ENCODE data around the gene GAPVD1. TPM values are rescaled to one million over a fixed set of nuclear protein-coding genes. Genes with fewer than 3 reads are reported as not detected.
A peak's percentile ranks its signal among the peaks of the same experiment; 100 is the strongest.

The GAPVD1 gene
- total and polyA plus RNA-seq, 2 donors: 14.2 to 77.6 TPM

- DNase-seq (ENCODE audit: extremely low spot score): no peak
- Histone ChIP-seq H3K27ac (ENCODE audit: low read depth) (no peak overlapping the region), H3K4me3 (ENCODE audit: low read depth, low read length) (no peak overlapping the region), H3K36me3 (ENCODE audit: insufficient read depth) (peaks cover 3% of the 10 kb centered on the region), H3K4me1 (ENCODE audit: insufficient read depth) (no peaks in the 10 kb centered on the region)
- WGBS: 87% methylated on average over 3 of the region's 3 CpGs
These were observed 84.6 kb downstream of the GAPVD1 start for GRCh38 chr9:125346080-125346732.

- DNase-seq (ENCODE audit: extremely low spot score): no peak
- WGBS: 96% methylated on average over 11 of the region's 11 CpGs
- Histone ChIP-seq H3K36me3 (ENCODE audit: insufficient read depth) (no peaks in the 10 kb centered on the region), H3K4me1 (ENCODE audit: insufficient read depth) (no peaks in the 10 kb centered on the region), H3K4me3 (ENCODE audit: low read depth, low read length) (no peak overlapping the region), H3K27ac (ENCODE audit: low read depth) (no peak overlapping the region)
These were observed 94.0 kb downstream of the GAPVD1 start for GRCh38 chr9:125355601-125356000.

GRCh38 chr9:125356032-125356431, 94.4 kb downstream of the GAPVD1 start:
- peaks cover 1% of the 10 kb centered on the region for H3K36me3 ChIP-seq (ENCODE audit: insufficient read depth)
- DNase-seq (ENCODE audit: extremely low spot score): no peak
- WGBS: 88% methylated on average over 3 of the region's 3 CpGs
- no peak overlapping the region for H3K27ac ChIP-seq (ENCODE audit: low read depth)
- H3K4me3 ChIP-seq (ENCODE audit: low read depth, low read length): no peak overlapping the region
- no peaks in the 10 kb centered on the region for H3K4me1 ChIP-seq (ENCODE audit: insufficient read depth)

GRCh38 chr9:125359011-125359410, 97.4 kb downstream of the GAPVD1 start:
- H3K4me3 ChIP-seq (ENCODE audit: low read depth, low read length): no peak overlapping the region
- 53% methylated on average over 1 of the region's 1 CpG for WGBS
- H3K27ac ChIP-seq (ENCODE audit: low read depth): no peak overlapping the region
- no peak for DNase-seq (ENCODE audit: extremely low spot score)
- H3K36me3 ChIP-seq (ENCODE audit: insufficient read depth): peaks cover 4% of the 10 kb centered on the region
- no peaks in the 10 kb centered on the region for H3K4me1 ChIP-seq (ENCODE audit: insufficient read depth)

- Histone ChIP-seq H3K36me3 (ENCODE audit: insufficient read depth) (peaks cover 5% of the 10 kb centered on the region), H3K4me3 (ENCODE audit: low read depth, low read length) (no peak overlapping the region), H3K27ac (ENCODE audit: low read depth) (no peak overlapping the region), H3K4me1 (ENCODE audit: insufficient read depth) (no peaks in the 10 kb centered on the region)
- 96% methylated on average over 2 of the region's 2 CpGs for WGBS
- DNase-seq (ENCODE audit: extremely low spot score): no peak
These were observed 99.0 kb downstream of the GAPVD1 start for GRCh38 chr9:125360601-125361000.

GRCh38 chr9:125361837-125362531, 100.4 kb downstream of the GAPVD1 start:
- H3K27ac ChIP-seq (ENCODE audit: low read depth): no peak overlapping the region
- peaks cover 5% of the 10 kb centered on the region for H3K36me3 ChIP-seq (ENCODE audit: insufficient read depth)
- WGBS: 74% methylated on average over 5 of the region's 5 CpGs
- H3K4me3 ChIP-seq (ENCODE audit: low read depth, low read length): no peak overlapping the region
- H3K4me1 ChIP-seq (ENCODE audit: insufficient read depth): no peaks in the 10 kb centered on the region
- DNase-seq (ENCODE audit: extremely low spot score): no peak

- 87% methylated on average over 5 of the region's 5 CpGs for WGBS
- peaks cover 1% of the 10 kb centered on the region for H3K36me3 ChIP-seq (ENCODE audit: insufficient read depth)
These were observed 105.0 kb downstream of the GAPVD1 start for GRCh38 chr9:125366676-125367075.

GRCh38 chr9:125370786-125371185, 109.2 kb downstream of the GAPVD1 start:
- Histone ChIP-seq H3K4me3 (ENCODE audit: low read depth, low read length) (no peak overlapping the region), H3K36me3 (ENCODE audit: insufficient read depth) (no peaks in the 10 kb centered on the region), H3K4me1 (ENCODE audit: insufficient read depth) (no peaks in the 10 kb centered on the region), H3K27ac (ENCODE audit: low read depth) (no peak overlapping the region)
- DNase-seq (ENCODE audit: extremely low spot score): no peak
- 67% methylated on average over 8 of the region's 8 CpGs for whole genome bisulfite sequencing

More at GRCh38 chr9:125366676-125367075, 105.0 kb downstream of the GAPVD1 start:
- Histone ChIP-seq H3K4me3 (ENCODE audit: low read depth, low read length) (no peak overlapping the region), H3K27ac (ENCODE audit: low read depth) (no peak overlapping the region), H3K4me1 (ENCODE audit: insufficient read depth) (no peaks in the 10 kb centered on the region)
- DNase-seq (ENCODE audit: extremely low spot score): no peak

- H3K27ac ChIP-seq (ENCODE audit: low read depth): no peak overlapping the region
- no peak overlapping the region for H3K4me3 ChIP-seq (ENCODE audit: low read depth, low read length)
- no peaks in the 10 kb centered on the region for H3K4me1 ChIP-seq (ENCODE audit: insufficient read depth)
- no peaks in the 10 kb centered on the region for H3K36me3 ChIP-seq (ENCODE audit: insufficient read depth)
- no peak for DNase-seq (ENCODE audit: extremely low spot score)
- 93% methylated on average over 9 of the region's 9 CpGs for WGBS
These were observed 111.0 kb downstream of the GAPVD1 start for GRCh38 chr9:125372441-125373226.

- no peak overlapping the region for H3K4me3 ChIP-seq (ENCODE audit: low read depth, low read length)
- no peak overlapping the region for H3K27ac ChIP-seq (ENCODE audit: low read depth)
- WGBS: 14% methylated on average over 24 of the region's 24 CpGs
- H3K36me3 ChIP-seq (ENCODE audit: insufficient read depth): no peaks in the 10 kb centered on the region
- DNase-seq (ENCODE audit: extremely low spot score): peak; percentile 25
- no peaks in the 10 kb centered on the region for H3K4me1 ChIP-seq (ENCODE audit: insufficient read depth)
These were observed 113.0 kb downstream of the GAPVD1 start for GRCh38 chr9:125374443-125375309.

- H3K4me1 ChIP-seq (ENCODE audit: insufficient read depth): no peaks in the 10 kb centered on the region
- no peak for DNase-seq (ENCODE audit: extremely low spot score)
- H3K36me3 ChIP-seq (ENCODE audit: insufficient read depth): no peaks in the 10 kb centered on the region
- H3K27ac ChIP-seq (ENCODE audit: low read depth): no peak overlapping the region
- 90% methylated on average over 9 of the region's 9 CpGs for WGBS
- no peak overlapping the region for H3K4me3 ChIP-seq (ENCODE audit: low read depth, low read length)
These were observed 114.2 kb downstream of the GAPVD1 start for GRCh38 chr9:125375820-125376219.

- no peaks in the 10 kb centered on the region for H3K36me3 ChIP-seq (ENCODE audit: insufficient read depth)
- H3K4me1 ChIP-seq (ENCODE audit: insufficient read depth): no peaks in the 10 kb centered on the region
- H3K27ac ChIP-seq (ENCODE audit: low read depth): no peak overlapping the region
- 76% methylated on average over 24 of the region's 24 CpGs for WGBS
- H3K4me3 ChIP-seq (ENCODE audit: low read depth, low read length): no peak overlapping the region
- no peak for DNase-seq (ENCODE audit: extremely low spot score)
These were observed 114.9 kb downstream of the GAPVD1 start for GRCh38 chr9:125376261-125377226.

All from urinary bladder (tissue), 4 donors.